H1 (cell line): ENCODE results near the gene ZDHHC11. TPM values are rescaled to one million over a fixed set of nuclear protein-coding genes. Genes with fewer than 3 reads are reported as not detected.
A peak's percentile ranks its signal among the peaks of the same experiment; 100 is the strongest.
"Not testable (repeated sequence)": the region's sequence is repeated elsewhere in the genome, so short reads cannot be mapped to it uniquely, and the experiment has no call there.

Source experiments
- CTCF ChIA-PET: fragments of 300-600 bp; sonication (Branson Sonifier 250); formaldehyde crosslinking; loops from one replicate; lab custom pipeline; 2021; ENCODE audit not compliant: partially characterized antibody; lab: Charles Lee
- POLR2A ChIA-PET: fragments of 300-600 bp; sonication (Branson Sonifier 250); formaldehyde crosslinking; loops from one replicate; lab custom pipeline; 2021; ENCODE audit warnings: inconsistent platforms; ENCODE audit not compliant: partially characterized antibody; lab: Charles Lee
- DNase-seq, 2 experiments: peaks; one replicate each; pipeline versions ENCODE4 v3.0.0 to v3.0.0-alpha.2; 2010 to 2022; ENCODE audit warnings: low spot score in 2 of 2, low read depth in 1 of 2, mixed read lengths in 1 of 2
- FAIRE-seq: peaks from 2 replicates; lab custom pipeline; 2011; peaks lifted over from hg19 to GRCh38; lab: Jason Lieb, UNC
- H2AFZ ChIP-seq: 2 replicates; pipeline ENCODE4 v1.8.1; 2012; ENCODE audit warnings: low read length, inconsistent platforms
- H2AK5ac ChIP-seq: 2 replicates; pipeline ENCODE4 v1.6.1; 2013; ENCODE audit warnings: low read depth, low read length
- H2BK120ac ChIP-seq: replicated peaks from 2 replicates; pipeline ENCODE3; 2013; ENCODE audit warnings: low read depth, low read length, inconsistent platforms
- H2BK12ac ChIP-seq: 2 replicates; pipeline ENCODE4 v1.6.1; 2013; ENCODE audit warnings: low read depth, low read length
- H2BK15ac ChIP-seq: 2 replicates; pipeline ENCODE4 v1.6.1; 2013; ENCODE audit warnings: low read length
- H2BK20ac ChIP-seq: 2 replicates; pipeline ENCODE4 v1.6.1; 2013; ENCODE audit warnings: low read length
- H2BK5ac ChIP-seq: 2 replicates; pipeline ENCODE4 v1.6.1; 2013; ENCODE audit warnings: low read depth, low read length
- H3K14ac ChIP-seq: 2 replicates; pipeline ENCODE4 v1.6.1; 2013; ENCODE audit warnings: inconsistent platforms; ENCODE audit not compliant: insufficient read length
- H3K18ac ChIP-seq: 2 replicates; pipeline ENCODE4 v1.6.1; 2013; ENCODE audit warnings: low read length; ENCODE audit errors: extremely low read depth
- H3K23ac ChIP-seq: 2 replicates; pipeline ENCODE4 v1.6.1; 2013; ENCODE audit warnings: inconsistent platforms; ENCODE audit not compliant: insufficient read length
- H3K23me2 ChIP-seq: 2 replicates; pipeline ENCODE4 v1.6.1; 2013; ENCODE audit warnings: low read depth, low read length
- H3K27ac ChIP-seq: 2 replicates; pipeline ENCODE4 v1.6.1; 2011; ENCODE audit warnings: low read depth, low read length, inconsistent platforms
- H3K27me3 ChIP-seq, 4 experiments: replicated peaks in 1 of 4; 1 replicate in 1 of 4; 2 replicates in 3 of 4; pipeline versions ENCODE4 v1.6.1 to v1.8.1; 2011 to 2013; ENCODE audit warnings: low read length in 3 of 4, mild to moderate bottlenecking in 3 of 4, inconsistent platforms in 2 of 4, mixed read lengths in 2 of 4, moderate library complexity in 1 of 4; ENCODE audit not compliant: control insufficient read depth in 3 of 4, insufficient read depth in 3 of 4; ENCODE audit errors: extremely low read depth in 1 of 4
- H3K36me3 ChIP-seq, 4 experiments: 2 replicates each; pipeline versions ENCODE4 v1.6.1 to v1.8.1; 2011 to 2013; ENCODE audit warnings: mild to moderate bottlenecking in 4 of 4, low read length in 3 of 4, moderate library complexity in 2 of 4, control low read depth in 1 of 4, inconsistent platforms in 1 of 4; ENCODE audit not compliant: insufficient read depth in 4 of 4, control insufficient read depth in 2 of 4
- H3K4ac ChIP-seq: replicated peaks from 2 replicates; pipeline ENCODE3; 2013; ENCODE audit warnings: low read length, low read depth, mixed read lengths, inconsistent platforms; ENCODE audit not compliant: insufficient read length
- H3K4me1 ChIP-seq, 4 experiments: replicated peaks in 1 of 4; 1 replicate in 1 of 4; 2 replicates in 3 of 4; pipeline versions ENCODE4 v1.6.1 to v1.8.1; 2011 to 2013; ENCODE audit warnings: low read length in 3 of 4, inconsistent platforms in 2 of 4, mixed read lengths in 1 of 4; ENCODE audit not compliant: insufficient read depth in 4 of 4, control insufficient read depth in 3 of 4
- H3K4me2 ChIP-seq, 2 experiments: 2 replicates each; pipeline versions ENCODE4 v1.6.1 to v1.8.1; 2011 to 2013; ENCODE audit warnings: low read depth in 2 of 2, low read length in 2 of 2, control low read depth in 1 of 2, inconsistent platforms in 1 of 2, mild to moderate bottlenecking in 1 of 2; ENCODE audit not compliant: insufficient read depth in 1 of 2
- H3K4me3 ChIP-seq, 4 experiments: fragments of 200-600, 300-600 bp in 1 of 4; sonication (generic), shearing (Covaris generic), sonication (Bioruptor Twin) in 1 of 4; 2 replicates each; pipeline versions ENCODE4 v1.5.1 to v1.8.1; 2011 to 2016; ENCODE audit warnings: low read length in 4 of 4, low read depth in 3 of 4, control low read depth in 2 of 4, inconsistent platforms in 2 of 4, mild to moderate bottlenecking in 2 of 4, mixed read lengths in 1 of 4, moderate library complexity in 1 of 4; ENCODE audit not compliant: insufficient read depth in 2 of 4; ENCODE audit errors: extremely low read depth in 1 of 4
- H3K56ac ChIP-seq: replicated peaks from 2 replicates; pipeline ENCODE3; 2013; ENCODE audit warnings: low read depth, mild to moderate bottlenecking, mixed read lengths, low read length, inconsistent platforms; ENCODE audit not compliant: insufficient read length
- H3K79me1 ChIP-seq: 2 replicates; pipeline ENCODE4 v1.6.1; 2013; ENCODE audit warnings: low read depth, low read length, control low read depth
- H3K79me2 ChIP-seq, 2 experiments: 2 replicates each; pipeline versions ENCODE4 v1.6.1 to v1.8.1; 2012 to 2013; ENCODE audit warnings: low read length in 2 of 2, mild to moderate bottlenecking in 2 of 2, inconsistent platforms in 1 of 2; ENCODE audit not compliant: insufficient read depth in 2 of 2, control insufficient read depth in 1 of 2
- H3K9ac ChIP-seq, 4 experiments: replicated peaks in 1 of 4; 1 replicate in 1 of 4; 2 replicates in 3 of 4; pipeline versions ENCODE4 v1.6.1 to v1.8.1; 2011 to 2013; ENCODE audit warnings: low read depth in 3 of 4, low read length in 3 of 4, control low read depth in 2 of 4, mild to moderate bottlenecking in 2 of 4, moderate library complexity in 2 of 4, inconsistent platforms in 1 of 4; ENCODE audit errors: extremely low read depth in 1 of 4
- H3K9me3 ChIP-seq, 2 experiments: 2 replicates each; pipeline versions ENCODE4 v1.6.1 to v1.8.1; 2012 to 2013; ENCODE audit warnings: mild to moderate bottlenecking in 2 of 2, moderate library complexity in 2 of 2, control low read depth in 1 of 2, inconsistent platforms in 1 of 2, low read depth in 1 of 2, low read length in 1 of 2, mixed read lengths in 1 of 2; ENCODE audit not compliant: insufficient read depth in 2 of 2
- H4K20me1 ChIP-seq, 2 experiments: replicated peaks in 1 of 2; 2 replicates each; pipeline versions ENCODE3 to v1.8.1; 2011 to 2013; ENCODE audit warnings: inconsistent platforms in 2 of 2, low read length in 2 of 2, mild to moderate bottlenecking in 1 of 2; ENCODE audit not compliant: insufficient read depth in 2 of 2, control insufficient read depth in 1 of 2
- H4K5ac ChIP-seq: 2 replicates; pipeline ENCODE4 v1.6.1; 2013; ENCODE audit warnings: low read length, low read depth, mixed read lengths, inconsistent platforms; ENCODE audit not compliant: insufficient read length
- H4K8ac ChIP-seq: 2 replicates; pipeline ENCODE4 v1.8.0; 2013; ENCODE audit warnings: mild to moderate bottlenecking, moderate library complexity, low read length, inconsistent platforms; ENCODE audit not compliant: insufficient read depth; ENCODE audit errors: extremely low read depth
- H4K91ac ChIP-seq: replicated peaks from 2 replicates; pipeline ENCODE3; 2013; ENCODE audit warnings: low read length, mixed read lengths, inconsistent platforms; ENCODE audit not compliant: insufficient read length
- PHF8 ChIP-seq: fragments of 200-600 bp; sonication (generic); conservative IDR thresholded peaks from 2 replicates; pipeline ENCODE4 v1.7.1; 2012; ENCODE audit warnings: low read depth, mild to moderate bottlenecking, inconsistent platforms, low read length, moderate library complexity
- WGBS, 2 experiments: shearing (Covaris generic) in 1 of 2; methylation state at CpG; one replicate each; pipeline versions ENCODE4 v1.1.6 to v1.1.7; 2013 to 2015; ENCODE audit warnings: low lambda C conversion rate in 2 of 2, mixed read lengths in 2 of 2, inconsistent platforms in 1 of 2, low coverage in 1 of 2, missing lambda C conversion rate in 1 of 2; ENCODE audit not compliant: insufficient replicate concordance in 2 of 2, insufficient coverage in 1 of 2, insufficient read length in 1 of 2; ENCODE audit errors: extremely low coverage in 1 of 2, missing lambda C conversion rate in 1 of 2; 5-methylcytosine and 5-hydroxymethylcytosine counted together
- polyA plus RNA-seq, 7 experiments: library from polyadenylated mRNA; depleted of rRNA in 3 of 7; stranded (reverse) in 5 of 7; unstranded in 2 of 7; fragments of >200 nt in 5 of 7; fragments of 200-250 nt in 2 of 7; gene quantifications; 1 replicate in 5 of 7; 2 replicates in 1 of 7; 4 replicates in 1 of 7; pipeline versions ENCODE4 v1.2.1 to v1.2.3, GENCODE V29; 2011 to 2013; ENCODE audit warnings: missing spikeins in 2 of 7, mixed read lengths in 2 of 7
- total RNA-seq: library from RNA; stranded (reverse); fragmentation: NEBNext Ultra II Directional; extraction: Animal tissue kit (Norgen Biotek cat#: 25700); gene quantifications from 2 replicates; pipeline ENCODE4 v1.2.1, GENCODE V29; 2021

The ZDHHC11 gene
- total and polyA plus RNA-seq, 2 of the 8 experiments (the other 6 are each of a cell fraction or from before 2014, with no cell fraction given), result 4.7 to 16.6 TPM

GRCh38 chr5:794948-795347 lies 55.8 kb downstream of the ZDHHC11 start:
- not testable (repeated sequence) for H2BK120ac ChIP-seq, H3K18ac ChIP-seq

GRCh38 chr5:788703-789102 lies 62.1 kb downstream of the ZDHHC11 start:
- H2BK15ac ChIP-seq, POLR2A ChIA-PET, DNase-seq, H3K79me1 ChIP-seq, H3K23ac ChIP-seq, H3K23me2 ChIP-seq, H3K4me3 ChIP-seq, H2BK12ac ChIP-seq, FAIRE-seq, H3K14ac ChIP-seq, H4K8ac ChIP-seq, H3K36me3 ChIP-seq, CTCF ChIA-PET, H2AK5ac ChIP-seq, H3K27ac ChIP-seq, H4K20me1 ChIP-seq, H3K4me1 ChIP-seq, H4K91ac ChIP-seq, H3K4ac ChIP-seq, H3K4me2 ChIP-seq, H3K9ac ChIP-seq, H4K5ac ChIP-seq, H2BK5ac ChIP-seq, H3K79me2 ChIP-seq, H2BK120ac ChIP-seq, H3K18ac ChIP-seq, H3K56ac ChIP-seq, H2AFZ ChIP-seq, H2BK20ac ChIP-seq: not testable (repeated sequence)
- Histone ChIP-seq H3K27me3 (peaks cover 8 to 16% (median 12%) of the 10 kb centered on the region in 4 experiments; a peak in 6 of 7 replicates), H3K9me3 (peaks cover 17 to 18% of the 10 kb centered on the region in 2 experiments)
- WGBS, 2 experiments, result 86% methylated on average over 10 of the region's 10 CpGs; no CpG with 5 or more reads in 1 of the 2 experiments

More at GRCh38 chr5:794948-795347, 55.8 kb downstream of the ZDHHC11 start:
- H3K27ac ChIP-seq, H3K79me1 ChIP-seq, H4K20me1 ChIP-seq, H2BK15ac ChIP-seq, H4K91ac ChIP-seq, H2BK12ac ChIP-seq, H3K36me3 ChIP-seq, H2AK5ac ChIP-seq, H2AFZ ChIP-seq, H3K9ac ChIP-seq, FAIRE-seq, H3K23me2 ChIP-seq, H3K4ac ChIP-seq, H4K5ac ChIP-seq, H4K8ac ChIP-seq, H3K27me3 ChIP-seq, H3K56ac ChIP-seq, H2BK5ac ChIP-seq, H3K4me2 ChIP-seq, H3K4me1 ChIP-seq, H3K14ac ChIP-seq, H2BK20ac ChIP-seq, H3K79me2 ChIP-seq, POLR2A ChIA-PET, H3K4me3 ChIP-seq, DNase-seq, H3K23ac ChIP-seq, CTCF ChIA-PET: not testable (repeated sequence)
- H3K9me3 ChIP-seq, result peaks cover 10 to 23% of the 10 kb centered on the region in 2 experiments; a peak in 3 of 4 replicates
- WGBS, 2 experiments, result 77% methylated on average over 1 of the region's 1 CpG; no CpG with 5 or more reads in 1 of the 2 experiments
- 0 out of 2 replicates have a peak, but pooled peaks have one; percentile 14 for TF ChIP-seq PHF8
